ENCODE data around the gene EIF4B.

GRCh38 chr12:52984136-52984535 lies 22.1 kb upstream of the EIF4B start:
- no peak for TF ChIP-seq POLR2AphosphoS5 (IDR thresholded peaks at IDR 0.05; ENCODE audit: low read depth, low read length)
- TF ChIP-seq POLR2A (IDR thresholded peaks at IDR 0.05; ENCODE audit: low read depth, low read length): no peak
- no peak for TF ChIP-seq TAF1 (IDR thresholded peaks at IDR 0.05; ENCODE audit: borderline replicate concordance, low read depth, low read length)

Data from GM12892 (cell line).